Esophagus (tissue), 2 donors: Measurements from ENCODE around the gene ANKRD44. TPM values are rescaled to one million over a fixed set of nuclear protein-coding genes. Genes with fewer than 3 reads are reported as not detected.

Source experiments
- H3K27ac ChIP-seq, 2 donors: one replicate each; pipeline ENCODE4 v1.5.1; 2013; ENCODE audit warnings: low read depth in 2 of 2, mild to moderate bottlenecking in 2 of 2, inconsistent platforms in 1 of 2, low read length in 1 of 2, moderate library complexity in 1 of 2
- H3K27me3 ChIP-seq, 2 donors: one replicate each; pipeline ENCODE4 v1.6.1; 2013; ENCODE audit warnings: low read length in 2 of 2, control low read depth in 1 of 2, mild to moderate bottlenecking in 1 of 2; ENCODE audit not compliant: insufficient read depth in 2 of 2, control insufficient read depth in 1 of 2
- H3K36me3 ChIP-seq, 2 donors: one replicate each; pipeline ENCODE4 v1.6.1; 2013; ENCODE audit warnings: low read length in 1 of 2; ENCODE audit not compliant: control insufficient read depth in 2 of 2, insufficient read depth in 2 of 2
- H3K4me1 ChIP-seq, 2 donors: one replicate each; pipeline ENCODE4 v1.6.1; 2013; ENCODE audit warnings: low read length in 1 of 2; ENCODE audit not compliant: control insufficient read depth in 2 of 2, insufficient read depth in 2 of 2
- H3K4me3 ChIP-seq, 2 donors: one replicate each; pipeline ENCODE4 v1.5.1; 2013; ENCODE audit warnings: low read length in 2 of 2, mild to moderate bottlenecking in 2 of 2, low read depth in 1 of 2, moderate library complexity in 1 of 2
- H3K9me3 ChIP-seq, 2 donors: one replicate each; pipeline ENCODE4 v1.6.1; 2013; ENCODE audit warnings: mild to moderate bottlenecking in 2 of 2, low read depth in 1 of 2, low read length in 1 of 2, moderate library complexity in 1 of 2; ENCODE audit not compliant: control insufficient read depth in 2 of 2, insufficient read depth in 1 of 2
- WGBS, 2 donors: extraction: QIAGEN DNeasy Blood & Tissue Kit; methylation state at CpG; one replicate each; pipeline ENCODE4 v1.1.7; 2013; 5-methylcytosine and 5-hydroxymethylcytosine counted together
- polyA plus RNA-seq, 2 donors: library from polyadenylated mRNA; stranded (reverse); fragments of 200-250 nt; gene quantifications; one replicate each; pipeline ENCODE4 v1.2.3, GENCODE V29; 2013
- donor health status: healthy with polysubstance abuse.
- donor health status: Bipolar disorder and iron deficiency.

Gene ANKRD44
- polyA plus RNA-seq, 2 donors = 1.1 to 1.5 TPM

DNA sequence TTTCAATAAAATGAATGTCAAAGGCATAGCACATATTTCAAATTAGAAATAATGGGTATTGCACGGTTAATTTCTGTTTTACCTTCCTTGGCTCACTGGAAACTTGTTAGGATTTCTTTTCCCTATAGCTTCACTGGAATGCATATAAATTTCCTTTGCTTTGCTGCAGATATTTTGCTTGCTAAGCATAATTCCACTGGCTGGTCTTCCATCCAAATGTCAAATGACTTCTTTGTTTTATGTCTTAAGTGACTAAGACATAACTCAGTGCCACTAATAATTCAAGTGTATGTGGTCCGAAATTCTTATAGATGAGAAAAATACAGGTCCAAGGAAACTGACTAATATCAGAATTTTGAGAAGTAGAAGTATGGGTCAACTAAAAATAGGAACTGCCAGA, 201.3 kb downstream of the ANKRD44 start:
- Histone ChIP-seq H3K4me3 (no peak overlapping the region), H3K27me3 (no peaks in the 10 kb centered on the region), H3K9me3 (no peaks in the 10 kb centered on the region), H3K27ac (no peak overlapping the region), H3K4me1 (no peaks in the 10 kb centered on the region), H3K36me3 (no peaks in the 10 kb centered on the region)
- WGBS, 2 donors = 72 to 74% methylated on average over 2 of the region's 2 CpGs

DNA sequence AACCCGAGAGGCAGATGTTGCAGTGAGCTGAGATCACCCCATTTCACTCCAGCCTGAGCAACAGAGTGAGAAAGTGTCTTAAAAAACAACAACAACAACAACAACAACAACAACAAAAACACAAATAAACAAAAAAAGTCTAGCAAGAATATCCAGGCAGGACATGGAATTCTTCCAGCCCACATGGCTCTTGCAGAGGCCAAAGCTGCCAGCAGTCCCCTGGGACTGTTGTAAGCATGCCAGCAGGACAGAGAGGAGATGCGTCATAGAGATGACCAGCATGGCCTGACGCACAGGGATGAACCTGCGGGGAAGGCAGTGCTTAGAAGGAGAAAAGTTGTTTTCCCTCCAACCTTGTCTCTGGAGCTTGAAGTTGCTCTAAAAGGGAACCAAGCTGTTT, 201.8 kb downstream of the ANKRD44 start:
- no peaks in the 10 kb centered on the region for H3K9me3 ChIP-seq
- H3K27me3 ChIP-seq = no peaks in the 10 kb centered on the region
- no peaks in the 10 kb centered on the region for H3K4me1 ChIP-seq
- no peaks in the 10 kb centered on the region for H3K36me3 ChIP-seq
- no peak overlapping the region for H3K27ac ChIP-seq
- 78 to 79% methylated on average over 4 of the region's 4 CpGs for WGBS, 2 donors
- H3K4me3 ChIP-seq = no peak overlapping the region

DNA sequence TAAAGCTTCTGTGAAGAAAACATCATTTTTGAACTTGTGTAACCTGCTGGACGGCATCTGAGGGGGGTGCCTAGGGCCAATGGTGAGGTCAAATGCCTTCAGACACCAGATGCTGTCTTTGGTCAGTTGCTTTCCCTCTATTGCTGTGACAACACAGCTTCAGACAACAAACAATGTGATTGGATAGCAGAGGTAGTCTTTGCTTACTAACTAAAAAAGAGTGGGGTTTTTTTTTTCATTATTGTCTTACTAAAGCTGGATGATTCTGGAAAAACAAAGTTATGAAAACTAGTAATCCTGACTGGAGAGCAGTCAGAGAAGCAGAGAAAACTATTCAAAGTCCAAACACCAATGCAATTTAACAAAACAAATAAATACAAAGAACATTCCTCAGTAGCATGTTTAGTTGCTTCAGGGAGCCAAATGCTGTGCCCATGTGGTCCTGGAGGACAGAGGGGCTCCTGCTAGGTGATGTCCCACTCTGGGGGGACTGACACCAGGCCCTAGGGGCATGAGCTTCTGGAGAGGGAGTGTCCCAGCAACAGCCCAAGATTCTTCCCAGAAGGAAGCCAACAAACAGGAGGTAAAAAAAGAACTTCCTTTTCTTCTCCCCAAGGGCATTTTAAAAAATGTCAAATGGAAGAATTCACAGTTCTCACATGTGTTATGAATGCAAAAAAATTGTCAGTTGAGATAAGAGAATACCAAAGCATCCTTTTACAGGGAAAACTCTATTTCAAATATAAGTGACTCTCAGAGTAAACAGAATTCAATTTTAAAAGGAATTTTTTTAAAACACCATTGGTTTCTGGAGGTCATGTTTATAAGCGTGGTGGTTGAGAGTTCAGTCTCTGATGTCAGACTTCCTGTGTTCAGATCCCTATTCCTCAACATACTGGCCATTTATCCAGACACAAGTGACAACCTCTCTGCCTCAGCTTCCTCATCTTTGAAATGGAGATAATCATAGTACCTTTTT, 203.0 kb downstream of the ANKRD44 start:
- Histone ChIP-seq H3K4me3 (no peak overlapping the region), H3K27me3 (no peaks in the 10 kb centered on the region), H3K9me3 (no peaks in the 10 kb centered on the region), H3K36me3 (no peaks in the 10 kb centered on the region), H3K4me1 (no peaks in the 10 kb centered on the region), H3K27ac (peak overlapping the region; percentile 37 to 75)
- WGBS, 2 donors = 72 to 75% methylated on average over 2 of the region's 2 CpGs

DNA sequence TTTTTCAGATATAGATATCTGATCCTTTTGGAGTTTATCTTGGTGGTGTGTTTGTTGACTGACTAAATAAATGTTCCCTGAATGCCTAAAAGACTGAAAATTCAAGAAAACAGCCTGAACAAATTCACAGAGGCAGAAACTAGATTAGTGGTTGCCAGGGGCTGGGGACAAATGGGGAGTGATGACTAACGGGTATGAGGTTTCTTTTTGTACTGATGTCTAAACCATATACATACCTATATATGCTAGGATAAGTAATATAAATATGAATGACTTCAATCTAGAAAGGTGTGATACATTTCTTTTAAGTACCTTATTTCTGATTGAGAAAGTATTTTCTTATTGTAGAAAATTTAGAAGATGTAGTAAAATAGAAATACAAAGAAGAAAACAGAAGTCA, 207.2 kb downstream of the ANKRD44 start:
- 88 to 98% methylated on average over 1 of the region's 1 CpG for WGBS, 2 donors
- H3K36me3 ChIP-seq = no peaks in the 10 kb centered on the region
- H3K27me3 ChIP-seq = no peaks in the 10 kb centered on the region
- no peak overlapping the region for H3K4me3 ChIP-seq
- H3K27ac ChIP-seq = no peak overlapping the region
- H3K4me1 ChIP-seq = no peaks in the 10 kb centered on the region
- H3K9me3 ChIP-seq = no peaks in the 10 kb centered on the region

DNA sequence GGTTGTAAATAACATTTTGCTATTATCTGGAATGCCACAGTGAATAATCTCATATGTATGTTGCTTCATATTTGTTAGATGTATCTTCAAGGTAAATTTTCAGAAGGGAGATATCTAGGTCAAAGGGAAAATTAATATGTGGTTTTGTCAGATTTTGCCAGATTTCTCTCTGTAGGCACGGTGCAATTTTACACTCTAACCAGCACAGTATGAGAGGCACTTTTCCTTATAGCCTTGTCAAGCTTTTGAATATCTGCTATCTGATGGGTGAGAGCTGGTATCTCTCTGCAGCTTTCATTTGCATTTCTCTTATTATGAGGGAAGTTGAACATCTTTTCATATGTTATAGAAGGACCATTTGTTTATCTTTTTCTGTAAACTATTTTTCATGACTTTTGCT, 208.3 kb downstream of the ANKRD44 start:
- no peaks in the 10 kb centered on the region for H3K27me3 ChIP-seq
- H3K9me3 ChIP-seq = no peaks in the 10 kb centered on the region
- no peaks in the 10 kb centered on the region for H3K36me3 ChIP-seq
- H3K4me3 ChIP-seq = no peak overlapping the region
- no peaks in the 10 kb centered on the region for H3K4me1 ChIP-seq
- no peak overlapping the region for H3K27ac ChIP-seq
- 73% methylated on average over 1 of the region's 1 CpG for WGBS, 2 donors

DNA sequence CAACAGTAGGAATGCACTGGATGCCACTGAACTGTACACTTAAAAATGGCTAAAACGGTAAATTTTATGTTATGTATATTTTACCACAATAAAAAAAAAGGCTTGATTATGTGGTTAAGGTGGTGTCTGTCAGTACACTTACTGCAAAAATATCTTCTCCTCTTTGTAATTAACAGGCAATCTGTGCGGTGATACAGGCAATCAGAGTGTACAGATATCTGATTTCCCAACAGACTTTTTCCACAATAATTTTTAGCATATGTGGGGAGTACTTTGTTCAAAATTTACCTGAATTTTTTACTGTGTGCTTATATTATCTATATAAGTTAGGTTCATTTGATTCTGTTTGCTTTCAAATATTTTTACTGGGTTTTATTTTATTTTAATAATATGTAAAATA, 209.1 kb downstream of the ANKRD44 start:
- WGBS, 2 donors = 91 to 93% methylated on average over 2 of the region's 2 CpGs
- Histone ChIP-seq H3K27me3 (no peaks in the 10 kb centered on the region), H3K36me3 (no peaks in the 10 kb centered on the region), H3K4me1 (no peaks in the 10 kb centered on the region), H3K9me3 (no peaks in the 10 kb centered on the region), H3K4me3 (no peak overlapping the region), H3K27ac (no peak overlapping the region)

DNA sequence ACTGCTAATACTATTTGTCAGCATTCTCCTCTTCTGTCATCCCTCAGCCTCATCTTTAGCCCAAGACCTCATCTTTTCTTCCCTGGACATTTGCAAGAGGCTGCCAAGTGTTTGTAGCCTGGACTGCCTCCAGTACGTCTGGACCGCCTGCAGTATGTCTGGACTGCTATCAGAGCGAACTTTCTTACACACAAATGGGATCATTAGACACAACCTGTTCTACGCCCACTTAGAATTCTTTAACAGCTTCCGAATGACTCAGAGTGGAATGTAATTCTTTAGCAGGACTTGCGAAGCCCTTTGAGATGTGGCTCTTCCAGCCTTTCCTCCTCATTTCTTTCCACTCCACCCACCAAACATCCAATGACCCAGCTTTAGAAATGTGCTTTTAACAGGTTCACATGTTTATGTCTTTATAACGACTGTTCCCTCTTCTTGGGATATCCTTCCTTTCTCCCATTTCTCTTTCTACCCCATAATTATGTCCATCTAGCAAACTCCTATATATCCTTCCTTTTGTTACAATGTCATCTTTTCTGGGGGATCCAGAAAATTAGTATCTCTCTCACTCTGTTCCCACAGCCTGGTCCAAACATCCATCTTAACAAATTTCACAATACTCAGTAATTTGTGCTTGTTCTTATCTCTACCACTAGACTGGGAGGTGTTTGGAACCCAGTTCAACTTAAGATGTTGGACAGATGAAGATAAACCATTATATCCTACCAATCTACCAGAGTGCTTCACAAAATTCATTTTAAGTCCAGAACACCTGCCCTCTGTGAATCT, 212.8 kb downstream of the ANKRD44 start:
- no peak overlapping the region for H3K27ac ChIP-seq
- H3K9me3 ChIP-seq = no peaks in the 10 kb centered on the region
- 61 to 74% methylated on average over 7 of the region's 7 CpGs for WGBS, 2 donors
- H3K4me3 ChIP-seq = no peak overlapping the region
- H3K36me3 ChIP-seq = no peaks in the 10 kb centered on the region
- no peaks in the 10 kb centered on the region for H3K4me1 ChIP-seq
- H3K27me3 ChIP-seq = no peaks in the 10 kb centered on the region

DNA sequence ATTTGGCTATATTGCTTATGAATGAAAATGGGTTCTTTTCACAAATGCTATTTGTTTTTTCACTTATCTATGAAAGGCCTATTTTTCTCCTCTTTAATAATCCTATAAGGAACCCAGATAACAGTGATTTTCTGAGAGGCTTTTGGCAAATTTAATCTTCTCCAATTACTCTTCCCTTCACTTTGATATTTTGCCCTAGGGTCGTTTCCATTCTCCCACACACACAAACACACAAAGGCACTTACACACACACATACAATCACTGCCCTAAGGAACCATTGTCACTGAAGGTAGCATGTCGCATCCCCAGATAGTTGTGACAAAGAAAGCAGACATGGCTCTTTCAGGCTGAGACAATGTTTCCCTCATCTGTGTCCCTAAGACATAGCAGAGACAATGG, 213.9 kb downstream of the ANKRD44 start:
- Histone ChIP-seq H3K36me3 (no peaks in the 10 kb centered on the region), H3K4me1 (no peaks in the 10 kb centered on the region), H3K4me3 (no peak overlapping the region), H3K27ac (no peak overlapping the region), H3K9me3 (no peaks in the 10 kb centered on the region), H3K27me3 (no peaks in the 10 kb centered on the region)
- 71 to 85% methylated on average over 2 of the region's 2 CpGs for WGBS, 2 donors

DNA sequence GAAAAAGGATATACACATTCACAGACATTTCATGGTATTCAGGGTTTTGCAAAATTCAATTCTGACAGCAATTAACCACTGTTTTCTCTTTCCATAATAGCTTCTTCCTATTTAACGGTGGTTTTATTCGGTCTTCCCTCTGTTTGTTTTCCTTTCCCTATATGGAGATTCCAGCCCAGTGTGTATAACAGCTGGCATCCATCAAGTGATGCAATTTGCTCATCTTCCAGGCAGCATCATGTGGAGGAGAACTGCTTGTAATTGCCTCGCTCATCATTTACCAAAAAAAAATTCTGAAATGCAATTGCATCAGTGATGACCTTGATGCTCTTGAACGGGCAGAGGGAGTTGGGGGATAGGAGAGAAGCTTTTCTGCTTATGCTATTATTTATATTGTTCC, 218.1 kb downstream of the ANKRD44 start:
- H3K4me1 ChIP-seq = no peaks in the 10 kb centered on the region
- no peaks in the 10 kb centered on the region for H3K9me3 ChIP-seq
- H3K27ac ChIP-seq = no peak overlapping the region
- H3K27me3 ChIP-seq = no peaks in the 10 kb centered on the region
- peaks cover 0 to 3% of the 10 kb centered on the region in 2 donors for H3K36me3 ChIP-seq
- WGBS, 2 donors = 64 to 69% methylated on average over 4 of the region's 4 CpGs
- H3K4me3 ChIP-seq = no peak overlapping the region
